GM12874 (cell line): ENCODE data around the gene MSL1.

Experiments
- TF ChIP-seq, protein P1 (sequence below): IDR thresholded peaks from 2 replicates; pipeline ENCODE4 v1.5.1; 2011; ENCODE audit warnings: low read depth, mild to moderate bottlenecking, control low read depth, low read length, moderate library complexity; ENCODE audit not compliant: insufficient read depth

The MSL1 gene

DNA sequence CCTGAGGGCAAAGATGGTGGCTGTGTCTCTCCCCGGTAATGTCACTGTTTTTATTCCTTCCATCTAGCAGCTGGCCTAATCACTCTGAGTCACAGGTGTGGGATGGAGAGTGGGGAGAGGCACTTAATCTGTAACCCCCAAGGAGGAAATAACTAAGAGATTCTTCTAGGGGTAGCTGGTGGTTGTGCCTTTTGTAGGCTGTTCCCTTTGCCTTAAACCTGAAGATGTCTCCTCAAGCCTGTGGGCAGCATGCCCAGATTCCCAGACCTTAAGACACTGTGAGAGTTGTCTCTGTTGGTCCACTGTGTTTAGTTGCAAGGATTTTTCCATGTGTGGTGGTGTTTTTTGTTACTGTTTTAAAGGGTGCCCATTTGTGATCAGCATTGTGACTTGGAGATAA is 50.0 kb downstream of the MSL1 start:
- TF ChIP-seq, protein P1, sequence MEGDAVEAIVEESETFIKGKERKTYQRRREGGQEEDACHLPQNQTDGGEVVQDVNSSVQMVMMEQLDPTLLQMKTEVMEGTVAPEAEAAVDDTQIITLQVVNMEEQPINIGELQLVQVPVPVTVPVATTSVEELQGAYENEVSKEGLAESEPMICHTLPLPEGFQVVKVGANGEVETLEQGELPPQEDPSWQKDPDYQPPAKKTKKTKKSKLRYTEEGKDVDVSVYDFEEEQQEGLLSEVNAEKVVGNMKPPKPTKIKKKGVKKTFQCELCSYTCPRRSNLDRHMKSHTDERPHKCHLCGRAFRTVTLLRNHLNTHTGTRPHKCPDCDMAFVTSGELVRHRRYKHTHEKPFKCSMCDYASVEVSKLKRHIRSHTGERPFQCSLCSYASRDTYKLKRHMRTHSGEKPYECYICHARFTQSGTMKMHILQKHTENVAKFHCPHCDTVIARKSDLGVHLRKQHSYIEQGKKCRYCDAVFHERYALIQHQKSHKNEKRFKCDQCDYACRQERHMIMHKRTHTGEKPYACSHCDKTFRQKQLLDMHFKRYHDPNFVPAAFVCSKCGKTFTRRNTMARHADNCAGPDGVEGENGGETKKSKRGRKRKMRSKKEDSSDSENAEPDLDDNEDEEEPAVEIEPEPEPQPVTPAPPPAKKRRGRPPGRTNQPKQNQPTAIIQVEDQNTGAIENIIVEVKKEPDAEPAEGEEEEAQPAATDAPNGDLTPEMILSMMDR: no peak

DNA sequence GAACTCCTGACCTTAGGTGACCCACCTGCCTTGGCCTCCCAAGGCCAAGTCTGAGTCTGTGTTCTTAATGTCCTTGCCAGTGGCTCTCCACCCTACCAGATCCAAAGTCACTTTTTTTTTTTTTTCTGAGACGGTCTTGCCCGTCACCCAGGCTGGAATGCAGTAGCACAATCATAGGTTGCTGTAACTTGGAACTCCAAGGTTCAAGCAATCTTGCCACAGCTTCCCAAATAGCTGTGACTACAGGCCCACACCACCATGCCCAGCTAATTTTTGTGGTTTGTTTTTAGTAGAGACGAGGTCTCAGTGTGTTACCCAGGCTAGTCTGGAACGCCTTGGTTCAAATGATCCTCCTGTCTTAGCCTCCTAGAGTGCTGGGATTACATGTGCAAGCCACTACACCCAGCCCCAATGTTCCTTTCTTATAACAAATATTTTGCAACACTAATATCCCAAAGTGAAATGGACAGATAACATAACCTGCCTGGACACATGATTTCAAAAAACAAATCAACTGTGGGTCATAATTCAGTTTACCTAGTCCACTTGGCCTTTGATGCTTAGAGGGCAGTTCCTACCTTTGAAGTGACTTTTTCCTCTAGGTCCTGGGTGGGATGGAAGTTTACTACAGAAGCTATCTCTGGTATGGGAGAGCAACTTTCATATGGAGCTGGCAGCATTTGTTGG is 51.5 kb downstream of the MSL1 start:
- TF ChIP-seq, protein P1: no peak

DNA sequence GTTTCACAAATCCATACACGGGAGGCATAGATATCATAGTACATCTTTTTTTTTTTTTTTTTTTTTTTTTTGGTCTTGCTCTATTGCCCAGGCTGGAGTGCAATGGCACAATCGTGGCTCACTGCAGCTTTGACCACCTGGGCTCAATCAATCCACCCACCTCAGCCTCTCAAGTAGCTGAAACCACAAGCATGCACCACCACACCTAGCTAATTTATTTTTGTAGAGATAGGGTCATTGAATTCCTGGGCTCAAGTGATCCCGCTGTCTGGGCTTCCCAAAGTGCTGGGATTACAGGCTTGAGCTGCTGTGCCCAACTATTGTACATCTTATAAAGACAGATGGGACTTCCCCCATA is 52.0 kb downstream of the MSL1 start:
- TF ChIP-seq, protein P1: no peak

DNA sequence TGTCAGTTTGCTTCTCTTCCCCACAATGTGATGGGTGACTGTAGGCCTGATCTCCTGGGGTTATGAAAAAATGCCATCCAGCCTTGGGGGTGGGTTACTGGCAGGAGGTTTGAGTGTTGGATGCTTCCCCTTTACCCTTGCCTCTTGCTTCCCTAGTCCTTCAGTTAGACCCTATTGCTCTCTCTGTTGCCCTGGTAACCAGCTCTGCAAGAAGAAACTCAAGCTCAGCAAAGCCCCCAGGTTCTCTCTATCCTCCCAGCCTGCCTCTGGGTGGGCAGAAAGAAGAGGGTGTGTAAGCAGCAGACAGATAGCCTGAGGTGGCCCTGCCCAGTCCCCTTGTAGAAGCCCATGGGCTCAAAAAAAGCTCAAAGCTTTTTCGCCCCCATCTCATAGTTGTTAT is 52.7 kb downstream of the MSL1 start:
- TF ChIP-seq, protein P1: no peak

DNA sequence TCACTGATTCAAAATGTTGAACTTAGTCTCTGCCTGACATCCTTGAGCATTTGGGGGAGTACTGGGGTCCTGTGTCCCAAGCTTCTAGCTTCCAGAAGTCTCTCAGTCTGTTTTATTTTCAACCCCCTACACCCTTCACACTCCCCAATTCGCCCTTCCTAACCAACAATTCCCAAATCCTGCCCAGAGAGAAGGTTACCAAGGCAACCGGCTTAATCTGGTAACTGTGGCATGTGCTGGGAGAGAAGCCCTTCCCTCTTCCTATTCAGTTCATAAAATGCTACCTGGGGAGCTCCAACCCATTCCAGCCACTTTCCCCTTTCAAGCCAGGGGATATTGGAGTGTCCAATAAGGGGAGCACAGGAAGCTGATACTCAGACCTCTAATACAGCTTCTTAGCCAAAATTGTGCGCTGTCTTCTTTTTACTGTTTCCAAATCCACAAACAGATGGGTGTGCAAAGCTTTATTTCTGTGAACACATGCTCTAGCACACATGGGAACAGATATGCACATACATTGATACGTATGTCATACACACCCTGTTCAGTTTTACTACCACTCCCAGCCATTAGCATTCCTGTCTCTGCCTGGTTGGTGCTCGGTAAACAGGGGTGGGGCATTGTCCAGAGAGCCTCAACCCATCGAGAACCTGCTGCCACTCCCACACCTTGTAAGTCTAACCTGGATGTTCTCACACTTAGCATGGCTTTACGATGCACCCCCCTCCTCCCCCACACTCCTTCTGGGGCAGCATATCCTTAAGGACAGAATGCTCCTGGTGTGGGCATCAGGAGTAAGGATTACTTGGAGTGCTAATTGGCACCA is 54.4 kb downstream of the MSL1 start:
- TF ChIP-seq, protein P1: no peak

DNA sequence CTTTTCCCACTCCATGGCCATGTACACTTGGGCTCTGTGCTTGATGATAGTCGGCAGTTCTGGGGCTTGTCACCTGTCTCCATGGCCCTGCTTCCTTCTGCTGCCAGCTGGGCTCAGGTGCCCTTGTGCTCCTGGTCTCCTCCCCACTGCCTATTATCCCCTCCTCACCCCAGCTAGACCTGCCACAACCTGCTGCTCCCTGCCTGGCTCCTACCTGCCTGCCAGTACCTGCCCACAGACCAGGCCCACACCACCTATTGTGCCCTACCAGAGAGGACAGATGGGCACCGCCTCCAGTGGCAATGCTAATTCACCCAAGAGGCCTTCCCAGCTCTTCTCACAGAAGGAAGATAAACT is 55.0 kb downstream of the MSL1 start:
- TF ChIP-seq, protein P1: no peak

DNA sequence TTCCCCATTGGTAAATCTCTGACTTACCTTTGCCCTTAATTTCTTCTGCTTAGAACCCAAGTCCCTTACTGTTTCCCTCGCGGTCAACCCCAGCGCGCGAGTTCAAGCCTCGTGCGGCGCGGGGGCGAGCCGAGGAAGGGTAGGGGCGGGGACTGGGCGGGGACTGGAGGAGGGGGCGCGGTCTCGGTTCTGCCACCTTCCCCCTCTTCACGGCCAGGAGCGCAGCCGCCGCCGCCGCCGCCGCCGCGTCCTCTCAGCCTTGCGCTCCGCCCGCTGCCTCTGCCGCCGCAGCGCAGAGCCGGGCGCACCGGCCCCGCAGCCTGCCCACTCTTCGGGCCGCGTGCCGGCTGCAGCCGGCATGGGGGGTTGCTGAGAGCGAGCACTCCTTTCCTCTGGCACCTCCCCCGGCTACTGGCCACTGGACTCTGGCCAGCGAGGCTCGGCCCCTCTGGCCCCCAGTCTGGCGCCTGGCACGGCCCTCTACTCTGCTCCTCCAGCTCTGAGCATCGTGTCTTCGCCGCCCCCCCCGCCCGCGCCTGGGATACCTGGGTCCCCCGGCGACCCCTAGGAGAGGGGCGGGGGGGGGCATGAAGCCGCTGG is 55.6 kb downstream of the MSL1 start, which contains the start of gene RAPGEFL1:
RAPGEFL1 (plus strand) TSS at position 196 of the 600 bp plus-strand sequence; CDS start at position 588, 392 bp downstream.
- TF ChIP-seq, protein P1: no peak
